ENCODE measurements around the gene EIF3A.
"Not testable (repeated sequence)": the region's sequence is repeated elsewhere in the genome, so short reads cannot be mapped to it uniquely, and the experiment has no call there.

Gene EIF3A

DNA sequence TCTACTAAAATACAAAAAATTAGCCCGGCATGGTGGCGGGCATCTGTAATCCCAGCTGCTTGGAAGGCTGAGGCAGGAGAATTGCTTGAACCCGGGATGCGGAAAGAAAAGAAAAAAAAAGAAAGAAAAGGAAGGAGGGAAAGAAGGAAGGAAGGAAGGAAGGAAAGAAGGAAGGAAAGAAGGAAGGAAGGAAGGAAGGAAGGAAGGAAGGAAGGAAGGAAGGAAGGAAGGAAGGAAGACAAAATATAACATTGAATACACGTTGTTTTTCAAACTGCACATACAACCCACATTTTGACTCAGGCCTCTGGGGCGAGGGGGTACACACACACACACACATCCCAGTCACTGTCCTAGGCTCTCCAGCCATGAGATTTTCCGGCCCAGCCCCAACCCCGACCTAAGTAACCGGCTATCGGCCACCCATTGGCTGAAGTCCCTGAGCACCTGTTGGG, 52.1 kb downstream of the EIF3A start:
- no CpG with 5 or more reads among the region's 10 CpGs for WGBS (ENCODE audit: extremely low coverage, insufficient coverage, low lambda C conversion rate)
- H4K8ac ChIP-seq (ENCODE audit: low read depth, low read length): not testable (repeated sequence)

GRCh38 chr10:119026301-119027110, 54.1 kb downstream of the EIF3A start:
- no peak overlapping the region for H4K5ac ChIP-seq (ENCODE audit: low read length)
- no peak overlapping the region for H3K27ac ChIP-seq (ENCODE audit: low read depth, low read length)
- H3K4ac ChIP-seq (ENCODE audit: low read depth, low read length): no peak overlapping the region
- peaks cover 6% of the 10 kb centered on the region for H3K4me1 ChIP-seq (ENCODE audit: control insufficient read depth, low read depth, low read length)
- H3K27me3 ChIP-seq (ENCODE audit: insufficient read depth, low read length, poor library complexity): no peaks in the 10 kb centered on the region
- H3K18ac ChIP-seq (ENCODE audit: low read length): no peak overlapping the region
- no peak overlapping the region for H2BK15ac ChIP-seq (replicated peaks; ENCODE audit: low read depth)
- no peaks in the 10 kb centered on the region for H3K79me1 ChIP-seq (ENCODE audit: low read length)
- no peaks in the 10 kb centered on the region for H3K79me2 ChIP-seq (ENCODE audit: control insufficient read depth, insufficient read depth, low read length)
- H3K36me3 ChIP-seq (ENCODE audit: control insufficient read depth, insufficient read depth, low read length): no peaks in the 10 kb centered on the region
- H4K8ac ChIP-seq (ENCODE audit: low read depth, low read length): no peak overlapping the region
- H3K4me2 ChIP-seq (ENCODE audit: low read length): no peak overlapping the region
- no CpG with 5 or more reads among the region's 18 CpGs for WGBS (ENCODE audit: extremely low coverage, insufficient coverage, low lambda C conversion rate)
- no peak overlapping the region for H2BK5ac ChIP-seq (ENCODE audit: low read length)
- no peak overlapping the region for H3K23ac ChIP-seq (ENCODE audit: low read length)
- no peak overlapping the region for H3K9ac ChIP-seq (ENCODE audit: low read length)
- no peak overlapping the region for H3K4me3 ChIP-seq (ENCODE audit: low read length)
- H2AK5ac ChIP-seq (ENCODE audit: low read length): no peak overlapping the region
- H3K56ac ChIP-seq (ENCODE audit: low read length): no peak overlapping the region
- DNase-seq: no peak
- no peak overlapping the region for H2BK120ac ChIP-seq (ENCODE audit: low read depth, low read length)

More for the DNA sequence above, 52.1 kb downstream of the EIF3A start:
- H3K27me3 ChIP-seq (ENCODE audit: insufficient read depth, low read length, poor library complexity); H3K79me1 ChIP-seq (ENCODE audit: low read length); H3K18ac ChIP-seq (ENCODE audit: low read length); H3K4me3 ChIP-seq (ENCODE audit: low read length); H2BK120ac ChIP-seq (ENCODE audit: low read depth, low read length); H2AK5ac ChIP-seq (ENCODE audit: low read length); H3K9ac ChIP-seq (ENCODE audit: low read length); H3K23ac ChIP-seq (ENCODE audit: low read length); H3K79me2 ChIP-seq (ENCODE audit: control insufficient read depth, insufficient read depth, low read length); H3K27ac ChIP-seq (ENCODE audit: low read depth, low read length); H3K36me3 ChIP-seq (ENCODE audit: control insufficient read depth, insufficient read depth, low read length); DNase-seq; H3K4me2 ChIP-seq (ENCODE audit: low read length); H2BK5ac ChIP-seq (ENCODE audit: low read length); H2BK15ac ChIP-seq (replicated peaks; ENCODE audit: low read depth); H3K4ac ChIP-seq (ENCODE audit: low read depth, low read length); H3K4me1 ChIP-seq (ENCODE audit: control insufficient read depth, low read depth, low read length); H3K56ac ChIP-seq (ENCODE audit: low read length); H4K5ac ChIP-seq (ENCODE audit: low read length): not testable (repeated sequence)

DNA sequence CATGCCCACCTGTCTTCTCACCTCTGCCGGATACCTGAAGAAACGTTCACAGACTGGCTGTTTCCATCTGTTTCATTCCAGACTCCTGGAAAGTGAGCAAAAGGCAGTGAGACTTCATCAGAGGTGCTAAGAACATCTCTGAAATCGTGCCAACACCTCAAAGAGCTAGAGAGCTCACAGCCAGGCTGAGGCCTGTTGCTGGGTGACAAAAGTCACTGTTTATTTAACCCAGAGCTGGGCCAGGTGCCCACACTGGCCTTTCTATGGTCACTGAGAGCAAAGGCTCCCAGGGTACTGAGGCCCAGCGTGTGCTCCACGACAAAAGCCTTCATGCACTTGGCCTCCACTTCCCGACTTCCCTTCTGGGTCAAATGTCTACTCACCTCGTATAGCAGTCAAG, 54.8 kb downstream of the EIF3A start:
- Histone ChIP-seq H3K4me2 (ENCODE audit: low read length) (no peak overlapping the region), H3K56ac (ENCODE audit: low read length) (no peak overlapping the region), H3K4me3 (ENCODE audit: low read length) (no peak overlapping the region), H2AK5ac (ENCODE audit: low read length) (no peak overlapping the region), H3K79me2 (ENCODE audit: control insufficient read depth, insufficient read depth, low read length) (no peaks in the 10 kb centered on the region), H3K36me3 (ENCODE audit: control insufficient read depth, insufficient read depth, low read length) (no peaks in the 10 kb centered on the region), H3K18ac (ENCODE audit: low read length) (peak overlapping the region; percentile 12), H4K8ac (ENCODE audit: low read depth, low read length) (no peak overlapping the region), H3K9ac (ENCODE audit: low read length) (no peak overlapping the region), H3K27me3 (ENCODE audit: insufficient read depth, low read length, poor library complexity) (no peaks in the 10 kb centered on the region), H3K4me1 (ENCODE audit: control insufficient read depth, low read depth, low read length) (peaks cover 6% of the 10 kb centered on the region), H3K4ac (ENCODE audit: low read depth, low read length) (no peak overlapping the region), H3K79me1 (ENCODE audit: low read length) (no peaks in the 10 kb centered on the region), H2BK120ac (ENCODE audit: low read depth, low read length) (no peak overlapping the region), H3K27ac (ENCODE audit: low read depth, low read length) (no peak overlapping the region), H2BK15ac (replicated peaks; ENCODE audit: low read depth) (no peak overlapping the region), H2BK5ac (ENCODE audit: low read length) (no peak overlapping the region), H4K5ac (ENCODE audit: low read length) (no peak overlapping the region), H3K23ac (ENCODE audit: low read length) (no peak overlapping the region)
- no CpG with 5 or more reads among the region's 7 CpGs for WGBS (ENCODE audit: extremely low coverage, insufficient coverage, low lambda C conversion rate)
- DNase-seq: no peak

DNA sequence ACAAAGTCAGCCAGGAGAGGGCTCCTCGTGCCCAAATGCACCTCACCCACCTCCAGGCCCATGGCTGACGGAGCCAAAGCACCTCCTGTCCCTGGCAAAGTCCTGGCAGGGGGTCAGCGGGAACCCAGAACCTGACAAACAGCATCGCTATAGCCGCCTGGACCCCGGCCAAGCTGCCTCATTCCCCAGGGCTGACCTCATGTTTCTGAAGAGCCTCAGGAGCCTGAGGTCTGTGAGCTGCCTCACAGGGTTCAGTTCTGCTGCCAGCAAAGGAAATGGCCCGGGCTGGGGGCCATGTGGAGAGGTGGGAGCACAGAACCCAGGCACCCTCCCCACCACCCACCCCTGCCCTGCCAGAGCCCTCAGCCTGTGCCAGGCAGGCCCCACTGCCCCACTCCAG, 55.3 kb downstream of the EIF3A start:
- Histone ChIP-seq H3K56ac (ENCODE audit: low read length) (no peak overlapping the region), H3K79me1 (ENCODE audit: low read length) (no peaks in the 10 kb centered on the region), H2BK120ac (ENCODE audit: low read depth, low read length) (no peak overlapping the region), H3K4me3 (ENCODE audit: low read length) (no peak overlapping the region), H3K4ac (ENCODE audit: low read depth, low read length) (no peak overlapping the region), H2BK15ac (replicated peaks; ENCODE audit: low read depth) (no peak overlapping the region), H3K27ac (ENCODE audit: low read depth, low read length) (no peak overlapping the region), H3K36me3 (ENCODE audit: control insufficient read depth, insufficient read depth, low read length) (no peaks in the 10 kb centered on the region), H3K27me3 (ENCODE audit: insufficient read depth, low read length, poor library complexity) (no peaks in the 10 kb centered on the region), H2BK5ac (ENCODE audit: low read length) (no peak overlapping the region), H2AK5ac (ENCODE audit: low read length) (no peak overlapping the region), H3K23ac (ENCODE audit: low read length) (no peak overlapping the region), H3K4me2 (ENCODE audit: low read length) (no peak overlapping the region), H3K4me1 (ENCODE audit: control insufficient read depth, low read depth, low read length) (peaks cover 6% of the 10 kb centered on the region), H3K9ac (ENCODE audit: low read length) (no peak overlapping the region), H4K5ac (ENCODE audit: low read length) (no peak overlapping the region), H3K79me2 (ENCODE audit: control insufficient read depth, insufficient read depth, low read length) (no peaks in the 10 kb centered on the region), H4K8ac (ENCODE audit: low read depth, low read length) (no peak overlapping the region), H3K18ac (ENCODE audit: low read length) (peak overlapping the region; percentile 12)
- no CpG with 5 or more reads among the region's 7 CpGs for WGBS (ENCODE audit: extremely low coverage, insufficient coverage, low lambda C conversion rate)
- peak; percentile 55 for DNase-seq

DNA sequence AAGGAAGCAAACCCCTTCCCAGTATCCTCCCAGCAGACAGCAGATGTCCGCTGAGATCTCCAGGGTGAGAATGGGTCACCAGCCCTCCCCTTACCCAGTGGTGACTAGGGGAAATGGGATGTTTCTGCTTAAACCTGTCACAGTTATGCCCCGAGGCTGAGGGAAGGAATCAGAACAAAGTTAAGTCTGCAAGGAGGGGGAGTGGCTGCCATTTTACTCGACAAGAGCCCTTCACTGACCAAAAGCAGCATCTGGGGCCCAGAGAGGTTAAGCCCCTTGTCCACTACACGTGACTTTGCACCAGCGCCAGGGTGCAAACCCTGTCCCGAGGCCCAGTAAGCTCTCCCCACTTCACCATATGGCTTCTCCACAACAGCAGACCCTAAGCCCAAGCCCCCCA, 55.7 kb downstream of the EIF3A start:
- no peak overlapping the region for H2AK5ac ChIP-seq (ENCODE audit: low read length)
- no peak overlapping the region for H3K4ac ChIP-seq (ENCODE audit: low read depth, low read length)
- H3K56ac ChIP-seq (ENCODE audit: low read length): no peak overlapping the region
- H3K4me3 ChIP-seq (ENCODE audit: low read length): no peak overlapping the region
- H2BK15ac ChIP-seq (replicated peaks; ENCODE audit: low read depth): no peak overlapping the region
- no peak overlapping the region for H3K9ac ChIP-seq (ENCODE audit: low read length)
- no peak overlapping the region for H2BK120ac ChIP-seq (ENCODE audit: low read depth, low read length)
- H3K4me2 ChIP-seq (ENCODE audit: low read length): no peak overlapping the region
- no peak overlapping the region for H4K8ac ChIP-seq (ENCODE audit: low read depth, low read length)
- no peak overlapping the region for H3K18ac ChIP-seq (ENCODE audit: low read length)
- no peak overlapping the region for H3K23ac ChIP-seq (ENCODE audit: low read length)
- no peaks in the 10 kb centered on the region for H3K79me1 ChIP-seq (ENCODE audit: low read length)
- peak; percentile 82 for DNase-seq
- no peaks in the 10 kb centered on the region for H3K36me3 ChIP-seq (ENCODE audit: control insufficient read depth, insufficient read depth, low read length)
- H3K27me3 ChIP-seq (ENCODE audit: insufficient read depth, low read length, poor library complexity): no peaks in the 10 kb centered on the region
- H3K79me2 ChIP-seq (ENCODE audit: control insufficient read depth, insufficient read depth, low read length): no peaks in the 10 kb centered on the region
- no CpG with 5 or more reads among the region's 6 CpGs for WGBS (ENCODE audit: extremely low coverage, insufficient coverage, low lambda C conversion rate)
- H3K27ac ChIP-seq (ENCODE audit: low read depth, low read length): no peak overlapping the region
- no peak overlapping the region for H2BK5ac ChIP-seq (ENCODE audit: low read length)
- H4K5ac ChIP-seq (ENCODE audit: low read length): no peak overlapping the region
- H3K4me1 ChIP-seq (ENCODE audit: control insufficient read depth, low read depth, low read length): peaks cover 6% of the 10 kb centered on the region

DNA sequence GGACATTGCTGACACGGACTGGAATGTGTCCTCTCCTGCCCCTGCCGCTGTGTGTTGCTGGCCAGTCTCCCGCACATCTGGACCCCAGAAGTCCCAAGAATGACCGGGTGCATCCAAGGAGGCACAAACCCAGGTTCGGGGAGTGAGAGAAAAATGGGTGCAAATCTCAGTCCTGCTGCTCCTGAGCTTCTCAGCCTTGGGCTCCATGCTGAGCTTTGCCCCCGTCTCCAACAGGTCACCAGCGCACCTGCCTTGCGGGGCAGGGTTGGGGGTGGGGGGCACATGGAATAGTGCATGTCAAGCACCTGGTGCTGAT, 57.1 kb downstream of the EIF3A start:
- Histone ChIP-seq H2AK5ac (ENCODE audit: low read length) (no peak overlapping the region), H3K4me2 (ENCODE audit: low read length) (no peak overlapping the region), H3K56ac (ENCODE audit: low read length) (no peak overlapping the region), H3K23ac (ENCODE audit: low read length) (no peak overlapping the region), H2BK120ac (ENCODE audit: low read depth, low read length) (no peak overlapping the region), H3K4me3 (ENCODE audit: low read length) (no peak overlapping the region), H3K9ac (ENCODE audit: low read length) (no peak overlapping the region), H3K36me3 (ENCODE audit: control insufficient read depth, insufficient read depth, low read length) (no peaks in the 10 kb centered on the region), H3K27ac (ENCODE audit: low read depth, low read length) (peak overlapping the region; percentile 73), H2BK15ac (replicated peaks; ENCODE audit: low read depth) (no peak overlapping the region), H3K18ac (ENCODE audit: low read length) (peak overlapping the region; percentile 3), H3K79me2 (ENCODE audit: control insufficient read depth, insufficient read depth, low read length) (no peaks in the 10 kb centered on the region), H3K27me3 (ENCODE audit: insufficient read depth, low read length, poor library complexity) (no peaks in the 10 kb centered on the region), H3K4ac (ENCODE audit: low read depth, low read length) (peak overlapping the region; percentile 0), H2BK5ac (ENCODE audit: low read length) (no peak overlapping the region), H3K79me1 (ENCODE audit: low read length) (no peaks in the 10 kb centered on the region), H4K5ac (ENCODE audit: low read length) (no peak overlapping the region), H4K8ac (ENCODE audit: low read depth, low read length) (no peak overlapping the region), H3K4me1 (ENCODE audit: control insufficient read depth, low read depth, low read length) (peaks cover 6% of the 10 kb centered on the region)
- no CpG with 5 or more reads among the region's 8 CpGs for WGBS (ENCODE audit: extremely low coverage, insufficient coverage, low lambda C conversion rate)
- no peak for DNase-seq
